ENCODE data around the gene TWF2.

DNA sequence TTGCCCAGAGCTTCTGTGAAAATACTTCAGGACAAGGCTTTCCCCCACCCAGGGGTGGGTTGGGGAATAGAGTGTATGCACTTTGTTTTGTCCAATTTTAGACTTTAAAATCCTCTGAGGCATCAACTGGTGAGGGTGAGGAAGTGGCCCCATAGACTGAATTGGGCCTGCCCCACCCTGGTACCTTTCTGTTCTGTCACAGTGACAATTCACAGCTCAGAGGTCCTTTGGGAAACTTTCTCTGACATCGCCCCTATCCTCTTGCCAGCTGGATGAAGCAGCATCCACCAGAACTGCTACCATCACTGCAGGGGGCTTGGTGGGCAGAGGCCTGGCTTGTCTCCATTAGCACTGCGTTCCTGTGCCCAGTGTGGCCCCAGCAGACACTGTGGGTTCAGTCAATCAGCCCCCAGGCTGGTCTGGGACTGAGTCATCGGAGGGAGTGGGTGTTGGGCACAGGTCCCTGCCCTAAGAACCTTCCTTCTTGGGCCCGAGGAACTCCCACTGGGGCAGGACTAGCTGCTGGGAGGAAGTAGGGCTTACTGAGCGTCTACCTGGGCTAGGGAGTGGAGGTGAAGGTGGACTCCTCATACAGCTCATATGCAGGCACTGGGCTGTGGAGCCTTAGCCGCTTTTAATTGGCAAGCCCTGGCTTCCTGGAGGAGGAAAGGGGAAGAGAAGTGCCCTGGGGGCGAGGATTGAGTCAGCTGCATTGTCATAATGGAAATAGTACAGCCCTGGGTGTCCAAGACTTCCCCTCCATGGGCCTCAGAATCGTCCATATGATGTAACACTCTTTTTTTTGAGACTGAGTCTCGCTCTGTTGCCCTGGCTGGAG lies 5.1 kb upstream of the TWF2 start:
- no peak for TF ChIP-seq POLR2A (IDR thresholded peaks at IDR 0.05)
- TF ChIP-seq, protein P1, sequence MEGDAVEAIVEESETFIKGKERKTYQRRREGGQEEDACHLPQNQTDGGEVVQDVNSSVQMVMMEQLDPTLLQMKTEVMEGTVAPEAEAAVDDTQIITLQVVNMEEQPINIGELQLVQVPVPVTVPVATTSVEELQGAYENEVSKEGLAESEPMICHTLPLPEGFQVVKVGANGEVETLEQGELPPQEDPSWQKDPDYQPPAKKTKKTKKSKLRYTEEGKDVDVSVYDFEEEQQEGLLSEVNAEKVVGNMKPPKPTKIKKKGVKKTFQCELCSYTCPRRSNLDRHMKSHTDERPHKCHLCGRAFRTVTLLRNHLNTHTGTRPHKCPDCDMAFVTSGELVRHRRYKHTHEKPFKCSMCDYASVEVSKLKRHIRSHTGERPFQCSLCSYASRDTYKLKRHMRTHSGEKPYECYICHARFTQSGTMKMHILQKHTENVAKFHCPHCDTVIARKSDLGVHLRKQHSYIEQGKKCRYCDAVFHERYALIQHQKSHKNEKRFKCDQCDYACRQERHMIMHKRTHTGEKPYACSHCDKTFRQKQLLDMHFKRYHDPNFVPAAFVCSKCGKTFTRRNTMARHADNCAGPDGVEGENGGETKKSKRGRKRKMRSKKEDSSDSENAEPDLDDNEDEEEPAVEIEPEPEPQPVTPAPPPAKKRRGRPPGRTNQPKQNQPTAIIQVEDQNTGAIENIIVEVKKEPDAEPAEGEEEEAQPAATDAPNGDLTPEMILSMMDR (IDR thresholded peaks at IDR 0.05), result no peak
